H9 (cell line): ENCODE data around the gene CCDC85A. TPM values are rescaled to one million over a fixed set of nuclear protein-coding genes. Genes with fewer than 3 reads are reported as not detected.

Experiments used
- DNase-seq: peaks from one replicate; pipeline ENCODE4 v3.0.0-alpha.2; 2017
- H2AFZ ChIP-seq: one replicate; pipeline ENCODE4 v1.6.1; 2013; ENCODE audit warnings: mild to moderate bottlenecking, low read length, control low read depth, moderate library complexity
- H2AK5ac ChIP-seq: 2 replicates; pipeline ENCODE4 v1.6.1; 2013; ENCODE audit warnings: low read length, control low read depth, mixed read lengths; ENCODE audit not compliant: insufficient read length
- H2BK120ac ChIP-seq: one replicate; pipeline ENCODE4 v1.6.1; 2013; ENCODE audit warnings: low read depth, mild to moderate bottlenecking, low read length, control low read depth, inconsistent platforms; ENCODE audit not compliant: poor library complexity, severe bottlenecking
- H2BK12ac ChIP-seq: 2 replicates; pipeline ENCODE4 v1.6.1; 2013; ENCODE audit warnings: low read length, control low read depth, mixed read lengths, low read depth; ENCODE audit not compliant: insufficient read length
- H2BK15ac ChIP-seq: 2 replicates; pipeline ENCODE4 v1.6.1; 2013; ENCODE audit warnings: low read depth, low read length, control low read depth
- H2BK20ac ChIP-seq: one replicate; pipeline ENCODE4 v1.6.1; 2013; ENCODE audit warnings: low read depth, mild to moderate bottlenecking, low read length, control low read depth, inconsistent platforms; ENCODE audit not compliant: poor library complexity, severe bottlenecking
- H2BK5ac ChIP-seq: 2 replicates; pipeline ENCODE4 v1.6.1; 2013; ENCODE audit warnings: low read length, control low read depth, mixed read lengths; ENCODE audit not compliant: insufficient read length
- H3K14ac ChIP-seq: 2 replicates; pipeline ENCODE4 v1.6.1; 2013; ENCODE audit warnings: low read length, control low read depth; ENCODE audit not compliant: insufficient read depth
- H3K18ac ChIP-seq: 2 replicates; pipeline ENCODE4 v1.6.1; 2013; ENCODE audit warnings: low read depth, mild to moderate bottlenecking, mixed read lengths, low read length, control low read depth; ENCODE audit not compliant: insufficient read length
- H3K23ac ChIP-seq: 2 replicates; pipeline ENCODE4 v1.6.1; 2013; ENCODE audit warnings: low read length, control low read depth, mixed read lengths, low read depth; ENCODE audit not compliant: insufficient read length
- H3K23me2 ChIP-seq: 2 replicates; pipeline ENCODE4 v1.6.1; 2013; ENCODE audit warnings: low read depth, mild to moderate bottlenecking, mixed read lengths, low read length, control low read depth; ENCODE audit not compliant: insufficient read length, poor library complexity, severe bottlenecking
- H3K27ac ChIP-seq: 2 replicates; pipeline ENCODE4 v1.5.1; 2013; ENCODE audit warnings: low read length, control low read depth, mixed read lengths, low read depth; ENCODE audit not compliant: insufficient read length
- H3K27me3 ChIP-seq: 2 replicates; pipeline ENCODE4 v1.6.1; 2013; ENCODE audit warnings: low read length, control low read depth, inconsistent platforms; ENCODE audit not compliant: insufficient read depth
- H3K4ac ChIP-seq: 2 replicates; pipeline ENCODE4 v1.6.1; 2013; ENCODE audit warnings: low read depth, mild to moderate bottlenecking, control low read depth, inconsistent platforms, low read length, moderate library complexity
- H3K4me1 ChIP-seq: 2 replicates; pipeline ENCODE4 v1.6.1; 2013; ENCODE audit warnings: low read length, control low read depth, inconsistent platforms; ENCODE audit not compliant: insufficient read depth
- H3K4me2 ChIP-seq: 2 replicates; pipeline ENCODE4 v1.6.1; 2013; ENCODE audit warnings: low read length, control low read depth, mixed read lengths; ENCODE audit not compliant: insufficient read length, insufficient read depth
- H3K56ac ChIP-seq: 2 replicates; pipeline ENCODE4 v1.6.1; 2013; ENCODE audit warnings: low read depth, mild to moderate bottlenecking, mixed read lengths, low read length, control low read depth; ENCODE audit not compliant: insufficient read length
- H3K79me1 ChIP-seq: 2 replicates; pipeline ENCODE4 v1.6.1; 2013; ENCODE audit warnings: low read depth, mild to moderate bottlenecking, moderate library complexity, low read length, control low read depth, inconsistent platforms; ENCODE audit not compliant: insufficient read depth, poor library complexity, severe bottlenecking
- H3K79me2 ChIP-seq: 2 replicates; pipeline ENCODE4 v1.6.1; 2013; ENCODE audit warnings: low read length, control low read depth, inconsistent platforms; ENCODE audit not compliant: insufficient read depth
- H3K9ac ChIP-seq: 2 replicates; pipeline ENCODE4 v1.6.1; 2013; ENCODE audit warnings: low read length, control low read depth, mixed read lengths; ENCODE audit not compliant: insufficient read length; ENCODE audit errors: extremely low read depth
- H3K9me3 ChIP-seq: one replicate; pipeline ENCODE4 v1.6.1; 2013; ENCODE audit warnings: low read depth, low read length, inconsistent platforms; ENCODE audit not compliant: control insufficient read depth
- H3T11ph ChIP-seq: one replicate; pipeline ENCODE4 v1.6.1; 2013; ENCODE audit warnings: mild to moderate bottlenecking, low read length, control low read depth, inconsistent platforms
- H4K20me1 ChIP-seq: one replicate; pipeline ENCODE4 v1.6.1; 2013; ENCODE audit not compliant: control insufficient read depth, insufficient read length, insufficient read depth
- H4K5ac ChIP-seq: 2 replicates; pipeline ENCODE4 v1.6.1; 2013; ENCODE audit warnings: low read depth, mild to moderate bottlenecking, mixed read lengths, low read length, control low read depth; ENCODE audit not compliant: insufficient read length
- H4K8ac ChIP-seq: replicated peaks from 2 replicates; pipeline ENCODE4 v1.6.1; 2013; ENCODE audit warnings: low read length, control low read depth, mixed read lengths, low read depth; ENCODE audit not compliant: insufficient read length
- H4K91ac ChIP-seq: 2 replicates; pipeline ENCODE4 v1.6.1; 2013; ENCODE audit warnings: low read depth, mild to moderate bottlenecking, moderate library complexity, mixed read lengths, low read length, control low read depth; ENCODE audit not compliant: insufficient read length
- H3K27ac Mint-ChIP-seq, 3 experiments: 2 replicates in 2 of 3; 3 replicates in 1 of 3; pipeline ENCODE4 v1.8.0; 2020 to 2021; ENCODE audit warnings: mixed read lengths in 3 of 3, mild to moderate bottlenecking in 1 of 3, moderate library complexity in 1 of 3
- H3K27me3 Mint-ChIP-seq: 2 replicates; pipeline ENCODE4 v1.8.0; 2021; ENCODE audit warnings: low read depth, mild to moderate bottlenecking, moderate library complexity, mixed read lengths
- H3K36me3 Mint-ChIP-seq, 3 experiments: 2 replicates in 2 of 3; 3 replicates in 1 of 3; pipeline ENCODE4 v1.8.0; 2020 to 2021; ENCODE audit warnings: low read depth in 3 of 3, mixed read lengths in 3 of 3; ENCODE audit not compliant: insufficient read depth in 1 of 3
- H3K4me1 Mint-ChIP-seq, 2 experiments: 2 replicates each; pipeline ENCODE4 v1.8.0; 2020; ENCODE audit warnings: mixed read lengths in 2 of 2
- H3K4me3 Mint-ChIP-seq, 2 experiments: 2 replicates in 1 of 2; 3 replicates in 1 of 2; pipeline ENCODE4 v1.8.0; 2020 to 2021; ENCODE audit warnings: mild to moderate bottlenecking in 2 of 2, mixed read lengths in 2 of 2, moderate library complexity in 1 of 2
- H3K9me3 Mint-ChIP-seq, 2 experiments: 2 replicates in 1 of 2; 3 replicates in 1 of 2; pipeline ENCODE4 v1.8.0; 2020; ENCODE audit warnings: mild to moderate bottlenecking in 2 of 2, mixed read lengths in 2 of 2, moderate library complexity in 1 of 2
- WGBS: extraction: QIAGEN DNeasy Blood & Tissue Kit; methylation state at CpG from one replicate; pipeline ENCODE4 v1.1.7; 2013; ENCODE audit warnings: missing lambda C conversion rate, low lambda C conversion rate, mixed read lengths; ENCODE audit not compliant: insufficient read length; ENCODE audit errors: extremely low coverage; 5-methylcytosine and 5-hydroxymethylcytosine counted together
- total RNA-seq: library from RNA; stranded (reverse); gene quantifications from 2 replicates; pipeline ENCODE4 v1.2.1, GENCODE V29; 2021
- TF ChIP-seq, protein P1 (sequence below): fragments of 200-600 bp; sonication (generic); conservative IDR thresholded peaks from 3 replicates; pipeline ENCODE4 v1.8.0; 2021; ENCODE audit warnings: antibody characterized with exemption, mild to moderate bottlenecking

Gene CCDC85A
- total RNA-seq, 1 experiment from 2014 or later = 0.17 TPM

DNA sequence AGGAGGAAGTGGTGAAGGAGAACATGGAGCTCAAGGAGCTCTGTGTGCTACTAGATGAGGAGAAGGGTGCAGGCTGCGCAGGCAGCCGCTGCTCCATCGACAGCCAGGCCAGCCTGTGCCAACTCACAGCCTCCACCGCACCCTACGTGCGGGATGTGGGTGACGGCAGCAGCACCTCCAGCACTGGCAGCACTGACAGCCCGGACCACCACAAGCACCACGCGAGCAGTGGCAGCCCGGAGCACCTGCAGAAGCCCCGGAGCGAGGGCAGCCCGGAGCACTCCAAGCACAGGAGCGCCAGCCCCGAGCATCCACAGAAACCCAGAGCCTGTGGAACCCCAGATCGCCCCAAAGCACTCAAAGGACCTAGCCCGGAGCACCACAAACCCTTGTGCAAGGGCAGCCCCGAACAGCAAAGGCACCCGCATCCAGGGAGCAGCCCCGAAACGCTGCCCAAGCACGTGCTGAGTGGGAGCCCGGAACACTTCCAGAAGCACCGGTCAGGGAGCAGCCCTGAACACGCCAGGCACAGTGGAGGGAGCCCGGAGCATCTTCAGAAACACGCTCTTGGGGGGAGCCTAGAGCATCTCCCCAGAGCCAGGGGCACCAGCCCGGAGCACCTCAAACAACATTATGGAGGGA lies 9.0 kb downstream of the CCDC85A start:
- H4K91ac ChIP-seq = no peak overlapping the region
- no peak overlapping the region for H2BK120ac ChIP-seq
- no CpG with 5 or more reads among the region's 29 CpGs for WGBS
- H3K14ac ChIP-seq = no peak overlapping the region
- H3K4ac ChIP-seq = no peak overlapping the region
- no peak overlapping the region for H4K8ac ChIP-seq
- H3K27me3 ChIP-seq = peaks cover 2% of the 10 kb centered on the region; the same call in 1 of the 2 replicates
- H3K9ac ChIP-seq = no peak overlapping the region
- no peak overlapping the region for H3T11ph ChIP-seq
- H3K27ac Mint-ChIP-seq = no peak overlapping the region
- no peaks in the 10 kb centered on the region for H3K79me1 ChIP-seq
- H2BK12ac ChIP-seq = no peak overlapping the region
- no peak overlapping the region for H2BK15ac ChIP-seq
- no peaks in the 10 kb centered on the region for H3K9me3 ChIP-seq
- no peak overlapping the region for H3K27ac ChIP-seq
- no peaks in the 10 kb centered on the region for H3K23me2 ChIP-seq
- no peak for DNase-seq
- TF ChIP-seq, protein P1, sequence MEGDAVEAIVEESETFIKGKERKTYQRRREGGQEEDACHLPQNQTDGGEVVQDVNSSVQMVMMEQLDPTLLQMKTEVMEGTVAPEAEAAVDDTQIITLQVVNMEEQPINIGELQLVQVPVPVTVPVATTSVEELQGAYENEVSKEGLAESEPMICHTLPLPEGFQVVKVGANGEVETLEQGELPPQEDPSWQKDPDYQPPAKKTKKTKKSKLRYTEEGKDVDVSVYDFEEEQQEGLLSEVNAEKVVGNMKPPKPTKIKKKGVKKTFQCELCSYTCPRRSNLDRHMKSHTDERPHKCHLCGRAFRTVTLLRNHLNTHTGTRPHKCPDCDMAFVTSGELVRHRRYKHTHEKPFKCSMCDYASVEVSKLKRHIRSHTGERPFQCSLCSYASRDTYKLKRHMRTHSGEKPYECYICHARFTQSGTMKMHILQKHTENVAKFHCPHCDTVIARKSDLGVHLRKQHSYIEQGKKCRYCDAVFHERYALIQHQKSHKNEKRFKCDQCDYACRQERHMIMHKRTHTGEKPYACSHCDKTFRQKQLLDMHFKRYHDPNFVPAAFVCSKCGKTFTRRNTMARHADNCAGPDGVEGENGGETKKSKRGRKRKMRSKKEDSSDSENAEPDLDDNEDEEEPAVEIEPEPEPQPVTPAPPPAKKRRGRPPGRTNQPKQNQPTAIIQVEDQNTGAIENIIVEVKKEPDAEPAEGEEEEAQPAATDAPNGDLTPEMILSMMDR = no peak
- H3K4me1 Mint-ChIP-seq = no peaks in the 10 kb centered on the region
- H3K18ac ChIP-seq = no peak overlapping the region
- H4K5ac ChIP-seq = no peak overlapping the region
- H3K56ac ChIP-seq = no peak overlapping the region
- H4K20me1 ChIP-seq = no peaks in the 10 kb centered on the region
- H2BK20ac ChIP-seq = no peak overlapping the region
- H3K23ac ChIP-seq = no peak overlapping the region
- no peaks in the 10 kb centered on the region for H3K36me3 Mint-ChIP-seq
- no peak overlapping the region for H2BK5ac ChIP-seq
- no peak overlapping the region for H3K4me2 ChIP-seq
- no peaks in the 10 kb centered on the region for H3K9me3 Mint-ChIP-seq
- H2AK5ac ChIP-seq = no peak overlapping the region
- no peak overlapping the region for H2AFZ ChIP-seq
- H3K4me1 ChIP-seq = no peaks in the 10 kb centered on the region
- peaks cover 94% of the 10 kb centered on the region for H3K27me3 Mint-ChIP-seq
- H3K79me2 ChIP-seq = no peaks in the 10 kb centered on the region
- H3K4me3 Mint-ChIP-seq = no peak overlapping the region
